HUES6 (cell line): ENCODE results near the gene STPG1.
"Not testable (repeated sequence)": the region's sequence is repeated elsewhere in the genome, so short reads cannot be mapped to it uniquely, and the experiment has no call there.

ENCODE experiments used
- H3K27ac ChIP-seq: 2 replicates; pipeline ENCODE4 v1.7.0; 2013; ENCODE audit warnings: low read depth, mild to moderate bottlenecking, low read length, inconsistent platforms
- H3K27me3 ChIP-seq: 2 replicates; pipeline ENCODE4 v1.6.1; 2013; ENCODE audit warnings: low read length; ENCODE audit not compliant: control insufficient read depth, insufficient read depth
- H3K36me3 ChIP-seq: 2 replicates; pipeline ENCODE4 v1.6.1; 2013; ENCODE audit warnings: low read length; ENCODE audit not compliant: control insufficient read depth, insufficient read depth
- H3K4me1 ChIP-seq: 2 replicates; pipeline ENCODE4 v1.6.1; 2013; ENCODE audit warnings: low read length; ENCODE audit not compliant: control insufficient read depth, insufficient read depth
- H3K4me3 ChIP-seq: 2 replicates; pipeline ENCODE4 v1.5.1; 2013; ENCODE audit warnings: low read depth, low read length
- H3K9ac ChIP-seq: one replicate; pipeline ENCODE4 v1.6.1; 2013; ENCODE audit warnings: mild to moderate bottlenecking, low read length
- H3K9me3 ChIP-seq: 2 replicates; pipeline ENCODE4 v1.6.1; 2013; ENCODE audit warnings: low read depth, low read length; ENCODE audit not compliant: control insufficient read depth, insufficient read depth

STPG1 gene, protein sequence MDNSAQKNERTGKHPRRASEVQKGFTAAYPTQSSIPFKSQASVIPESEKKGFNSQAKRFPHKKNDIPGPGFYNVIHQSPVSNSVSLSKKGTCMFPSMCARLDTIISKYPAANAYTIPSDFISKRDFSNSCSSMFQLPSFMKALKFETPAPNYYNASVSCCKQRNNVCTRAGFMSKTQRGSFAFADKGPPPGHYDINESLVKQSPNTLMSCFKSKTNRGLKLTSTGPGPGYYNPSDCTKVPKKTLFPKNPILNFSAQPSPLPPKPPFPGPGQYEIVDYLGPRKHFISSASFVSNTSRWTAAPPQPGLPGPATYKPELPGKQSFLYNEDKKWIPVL

DNA sequence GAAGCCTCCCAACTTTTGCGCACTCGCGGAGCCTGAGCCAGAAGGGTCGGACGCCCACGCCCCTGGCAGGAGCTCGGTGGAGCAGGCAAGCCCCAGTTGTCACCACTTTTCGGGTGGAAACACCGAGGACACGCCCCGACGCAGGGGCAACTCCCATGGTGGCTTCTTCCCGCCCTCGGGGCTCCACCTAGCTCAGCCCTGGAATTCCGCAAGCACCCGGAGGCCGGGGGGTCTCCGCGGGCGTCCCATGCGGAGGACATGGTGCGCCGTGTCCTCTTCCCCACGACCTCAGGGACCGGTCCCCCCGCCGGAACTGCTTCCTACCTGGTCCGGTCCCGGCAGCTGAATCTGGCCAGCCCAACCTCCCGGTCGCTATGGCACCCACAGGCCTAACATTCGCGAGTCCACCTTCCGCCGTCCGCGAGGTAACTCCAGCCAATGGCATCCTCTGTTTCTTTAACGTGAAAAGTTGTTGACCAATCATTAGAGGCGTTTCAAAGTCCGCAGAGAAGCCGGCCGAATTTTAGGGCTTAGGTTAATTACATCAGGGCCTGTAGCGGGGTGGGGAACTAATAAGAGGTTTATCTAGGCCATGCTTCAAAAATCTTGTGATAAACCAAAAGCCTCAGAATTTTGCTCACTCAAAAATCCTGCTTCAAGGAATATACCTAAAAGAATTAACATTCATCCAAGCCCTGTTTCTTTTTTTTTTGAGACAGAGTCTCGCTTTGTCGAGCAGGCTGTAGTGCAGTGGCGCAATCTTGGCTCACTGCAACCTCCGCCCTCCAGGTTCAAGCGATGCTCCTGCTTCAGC, at the start of gene STPG1:
STPG1 (minus strand) TSS at position 433 of the 814 bp plus-strand sequence. CDS start 12,394 bp downstream, outside the sequence.
- peak within 1 kb of the TSS; percentile 84 for H3K9ac ChIP-seq
- no peaks in the 10 kb centered on the region for H3K36me3 ChIP-seq
- H3K27me3 ChIP-seq, result no peaks in the 10 kb centered on the region
- H3K27ac ChIP-seq, result peak within 1 kb of the TSS; percentile 36; the same call in 1 of the 2 replicates
- H3K9me3 ChIP-seq, result no peaks in the 10 kb centered on the region
- peak within 1 kb of the TSS; percentile 83 for H3K4me3 ChIP-seq
- peaks cover 19% of the 10 kb centered on the region for H3K4me1 ChIP-seq

DNA sequence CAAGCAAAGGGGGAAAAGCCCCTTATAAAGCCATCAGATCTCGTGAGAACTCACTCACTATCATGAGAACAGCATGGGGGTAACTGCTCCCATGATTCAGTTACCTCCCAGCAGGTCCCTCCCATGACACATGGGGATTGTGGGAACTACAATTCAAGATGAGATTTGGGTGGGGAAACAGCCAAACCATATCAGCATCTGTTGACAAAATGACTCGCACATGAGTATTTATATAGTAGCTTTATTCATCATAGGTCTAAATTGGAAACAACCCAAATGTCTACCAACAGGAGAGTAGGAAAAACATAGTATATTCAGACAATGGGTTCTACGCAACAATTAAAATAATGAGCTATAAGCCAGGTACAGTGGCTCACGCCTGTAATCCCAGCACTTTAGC, 48.5 kb upstream of the STPG1 start:
- not testable (repeated sequence) for H3K27ac ChIP-seq, H3K4me3 ChIP-seq, H3K9ac ChIP-seq, H3K36me3 ChIP-seq, H3K27me3 ChIP-seq, H3K9me3 ChIP-seq
- peaks cover 22% of the 10 kb centered on the region for H3K4me1 ChIP-seq

DNA sequence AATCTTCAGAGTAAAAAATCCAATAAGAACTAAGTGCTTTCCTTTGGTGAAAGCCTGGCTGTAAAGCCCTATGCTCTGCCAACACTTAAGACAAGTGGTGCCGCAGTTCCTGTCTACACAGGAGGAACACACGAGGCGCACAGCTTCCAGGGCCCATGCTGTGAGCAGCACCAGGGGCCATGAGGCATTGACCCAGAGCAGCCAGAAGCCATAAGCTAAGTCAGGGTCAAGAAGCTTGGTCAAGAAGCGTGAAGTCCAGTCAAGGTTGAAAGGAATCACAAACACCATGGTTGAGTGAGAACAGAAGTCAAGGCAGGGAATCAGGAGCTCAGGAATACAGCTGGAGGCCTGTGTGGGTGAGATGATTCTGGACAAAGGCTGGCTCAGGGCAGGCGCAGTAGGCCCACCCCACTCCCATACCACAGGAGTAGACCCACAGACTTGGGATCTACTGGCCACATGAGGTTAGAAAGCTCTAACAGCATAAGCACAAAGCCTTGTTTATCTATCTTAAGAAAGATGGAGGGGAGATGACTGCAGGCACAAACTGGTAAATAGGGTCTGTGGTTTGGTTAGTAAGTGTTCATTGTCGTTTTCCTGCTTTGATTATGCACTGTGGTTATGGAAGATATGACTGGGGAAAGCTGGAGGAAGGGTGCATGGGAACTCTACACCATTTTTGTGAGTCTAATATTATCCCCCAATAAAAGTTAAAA, 46.1 kb upstream of the STPG1 start:
- H3K9ac ChIP-seq, result no peak overlapping the region
- peaks cover 13% of the 10 kb centered on the region for H3K4me1 ChIP-seq
- H3K4me3 ChIP-seq, result no peak overlapping the region
- no peaks in the 10 kb centered on the region for H3K36me3 ChIP-seq
- no peaks in the 10 kb centered on the region for H3K27me3 ChIP-seq
- no peaks in the 10 kb centered on the region for H3K9me3 ChIP-seq
- no peak overlapping the region for H3K27ac ChIP-seq

DNA sequence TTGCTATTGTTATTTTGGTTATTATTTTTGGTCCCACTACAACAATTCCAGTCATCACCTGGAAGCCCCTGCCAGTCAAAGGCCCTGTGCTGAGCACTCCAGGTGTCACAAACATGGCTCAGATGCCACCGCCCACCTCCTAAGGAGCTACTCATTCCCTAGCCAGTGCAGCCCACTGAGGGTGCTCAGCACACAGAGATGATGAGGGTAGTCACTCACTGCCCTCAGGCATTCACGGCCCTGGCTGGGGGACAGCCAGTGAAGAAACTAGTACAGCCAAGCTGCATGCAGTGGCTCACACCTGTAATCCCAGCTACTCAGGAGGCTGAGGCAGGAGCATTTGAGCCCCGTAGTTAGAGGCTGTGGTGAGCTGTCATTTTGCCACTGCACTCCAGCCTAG, 44.3 kb upstream of the STPG1 start:
- no peaks in the 10 kb centered on the region for H3K27me3 ChIP-seq
- H3K9ac ChIP-seq, result no peak overlapping the region
- no peaks in the 10 kb centered on the region for H3K36me3 ChIP-seq
- no peaks in the 10 kb centered on the region for H3K9me3 ChIP-seq
- no peak overlapping the region for H3K27ac ChIP-seq
- H3K4me1 ChIP-seq, result no peaks in the 10 kb centered on the region
- H3K4me3 ChIP-seq, result no peak overlapping the region

DNA sequence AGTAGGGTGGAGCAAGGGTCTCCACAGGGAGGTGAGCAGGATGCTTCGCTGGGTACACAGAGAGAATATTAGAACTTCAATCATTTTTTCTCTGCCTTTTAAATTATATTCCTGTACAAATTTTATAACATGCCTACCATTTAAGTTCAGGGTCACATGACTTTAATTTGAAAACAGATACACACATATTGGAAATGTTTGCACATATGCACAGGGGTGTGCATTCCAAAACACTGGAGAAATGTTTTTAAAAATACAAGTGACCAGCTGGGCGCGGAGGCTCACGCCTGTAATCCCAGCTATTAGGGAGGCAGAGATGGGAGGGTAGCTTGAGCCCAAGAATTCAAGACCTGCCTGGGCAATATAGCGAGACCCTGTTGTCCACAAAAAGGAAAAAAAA, 41.7 kb upstream of the STPG1 start:
- H3K27ac ChIP-seq, result no peak overlapping the region
- no peaks in the 10 kb centered on the region for H3K9me3 ChIP-seq
- no peaks in the 10 kb centered on the region for H3K27me3 ChIP-seq
- H3K4me3 ChIP-seq, result no peak overlapping the region
- H3K9ac ChIP-seq, result no peak overlapping the region
- no peaks in the 10 kb centered on the region; the same call in 1 of the 2 replicates for H3K36me3 ChIP-seq
- H3K4me1 ChIP-seq, result no peaks in the 10 kb centered on the region

DNA sequence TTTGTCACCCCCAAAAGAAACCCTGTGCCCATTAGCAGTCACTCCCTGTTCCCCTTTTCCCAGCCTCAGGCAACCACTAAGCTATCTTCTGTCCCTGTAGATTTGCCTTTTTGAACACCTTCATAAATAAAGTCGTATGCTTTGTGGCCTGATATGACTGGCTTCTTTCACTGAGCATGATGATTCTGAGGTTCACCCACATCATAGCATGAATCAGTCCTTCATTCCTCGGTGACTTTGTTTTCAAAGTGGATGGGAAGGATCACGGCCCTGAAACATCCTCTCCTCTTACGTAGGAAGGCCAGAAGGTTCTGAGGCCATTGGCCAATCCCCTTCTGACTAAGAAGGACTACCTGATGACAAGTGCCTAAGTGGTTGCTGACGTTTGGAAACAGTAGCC, 41.1 kb upstream of the STPG1 start:
- Histone ChIP-seq H3K4me3 (no peak overlapping the region), H3K9me3 (no peaks in the 10 kb centered on the region), H3K4me1 (no peaks in the 10 kb centered on the region), H3K27ac (no peak overlapping the region), H3K9ac (no peak overlapping the region), H3K27me3 (no peaks in the 10 kb centered on the region), H3K36me3 (no peaks in the 10 kb centered on the region; the same call in 1 of the 2 replicates)

DNA sequence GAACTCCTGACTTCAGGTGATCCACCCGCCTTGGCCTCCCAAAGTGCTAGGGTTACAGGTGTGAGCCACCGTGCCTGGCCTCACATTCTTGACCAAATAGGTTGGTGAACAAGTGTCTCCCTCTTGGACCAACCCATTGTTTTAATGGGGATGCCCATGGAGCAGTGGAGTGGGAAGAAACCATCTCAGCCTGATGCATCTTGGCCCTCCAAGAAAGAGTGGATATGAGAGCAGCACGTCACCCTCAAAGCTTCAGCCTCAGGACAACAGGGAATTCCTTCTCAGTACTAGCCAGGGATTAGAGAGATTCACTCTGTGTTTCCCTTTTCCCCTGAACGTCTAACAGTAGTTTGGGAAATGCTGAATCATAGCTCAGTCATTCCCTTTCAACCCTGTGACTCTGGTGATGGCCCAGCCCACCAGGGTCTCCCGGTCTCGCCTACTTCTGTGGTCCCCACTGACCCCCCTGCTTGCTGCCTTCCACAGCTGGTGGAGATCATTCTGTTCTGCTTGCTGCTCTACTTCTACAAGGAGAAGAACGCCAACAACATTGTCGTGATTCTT, 39.4 kb upstream of the STPG1 start:
- Histone ChIP-seq H3K4me1 (no peaks in the 10 kb centered on the region), H3K36me3 (peaks cover 3% of the 10 kb centered on the region; the same call in 1 of the 2 replicates), H3K9ac (no peak overlapping the region), H3K27me3 (no peaks in the 10 kb centered on the region), H3K27ac (no peak overlapping the region), H3K4me3 (no peak overlapping the region), H3K9me3 (no peaks in the 10 kb centered on the region)

DNA sequence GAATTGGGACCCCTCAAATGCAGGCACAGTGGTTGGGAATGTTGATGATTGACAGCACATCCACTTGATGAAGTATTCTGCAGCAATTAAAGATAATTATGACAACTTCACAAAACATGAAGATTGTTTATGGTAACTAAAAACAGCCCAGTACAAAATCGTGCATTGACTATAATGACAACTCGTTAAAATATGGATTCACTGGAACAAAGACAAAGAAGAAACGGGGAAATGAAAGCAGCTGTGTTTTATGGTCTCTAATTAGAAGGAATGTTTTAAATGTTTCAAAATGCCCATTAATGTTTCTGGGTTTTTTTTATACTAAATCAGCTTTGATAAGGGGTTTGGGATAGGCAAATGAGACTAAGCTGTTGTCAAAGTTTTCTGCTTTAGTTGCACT, 38.2 kb upstream of the STPG1 start:
- Histone ChIP-seq H3K27me3 (no peaks in the 10 kb centered on the region), H3K9ac (no peak overlapping the region), H3K27ac (no peak overlapping the region), H3K4me3 (no peak overlapping the region), H3K4me1 (no peaks in the 10 kb centered on the region), H3K9me3 (no peaks in the 10 kb centered on the region), H3K36me3 (peaks cover 3% of the 10 kb centered on the region; the same call in 1 of the 2 replicates)

DNA sequence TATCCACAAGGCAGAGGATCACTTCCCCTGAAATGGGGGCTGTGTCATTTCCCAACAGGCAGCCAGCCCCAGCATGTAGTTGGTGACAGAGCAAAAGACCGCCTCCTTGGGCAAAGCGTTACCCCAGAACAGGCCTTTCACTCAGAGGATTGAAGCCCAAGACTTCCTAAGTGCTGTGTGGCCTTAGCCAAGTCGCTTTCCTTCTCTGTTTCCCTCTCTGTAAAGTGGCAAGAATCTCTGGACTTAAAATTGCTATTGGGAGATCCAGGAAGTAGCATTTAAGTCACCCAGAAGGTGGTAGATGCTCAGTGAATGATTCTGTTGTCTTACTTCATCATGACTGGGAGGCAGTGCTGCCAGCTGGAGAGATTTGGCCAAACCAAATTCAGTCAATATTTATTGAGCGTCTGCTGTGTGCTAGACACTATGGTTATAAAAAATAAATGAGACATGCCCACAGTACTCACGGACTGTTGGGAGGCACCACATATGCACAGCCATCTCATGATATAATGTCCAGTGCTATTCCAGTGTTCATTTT, 37.3 kb upstream of the STPG1 start:
- Histone ChIP-seq H3K36me3 (peaks cover 3% of the 10 kb centered on the region; the same call in 1 of the 2 replicates), H3K9ac (no peak overlapping the region), H3K27ac (no peak overlapping the region), H3K9me3 (no peaks in the 10 kb centered on the region), H3K4me1 (no peaks in the 10 kb centered on the region), H3K27me3 (no peaks in the 10 kb centered on the region), H3K4me3 (no peak overlapping the region)

DNA sequence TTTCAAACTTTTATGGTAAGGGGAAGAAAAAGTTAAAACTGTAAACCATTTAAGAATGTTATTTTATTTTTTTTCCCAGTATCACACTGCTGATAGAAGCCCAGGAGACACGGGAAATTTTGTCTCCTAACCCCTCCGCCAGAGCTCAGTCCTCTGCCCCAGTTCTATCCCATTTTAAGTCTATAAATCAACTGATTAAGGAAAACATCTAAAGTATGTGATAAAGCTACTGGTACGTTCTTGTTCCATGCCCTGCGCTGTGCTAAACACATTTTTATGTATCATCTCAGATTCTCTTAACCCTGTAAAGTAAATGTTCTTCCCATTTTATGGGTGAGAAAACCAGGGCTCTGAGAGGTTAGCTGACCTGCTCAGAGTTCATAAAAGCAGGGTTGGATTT, 36.7 kb upstream of the STPG1 start:
- Histone ChIP-seq H3K4me3 (no peak overlapping the region), H3K9me3 (no peaks in the 10 kb centered on the region), H3K27me3 (no peaks in the 10 kb centered on the region), H3K9ac (no peak overlapping the region), H3K36me3 (peaks cover 3% of the 10 kb centered on the region; the same call in 1 of the 2 replicates), H3K27ac (no peak overlapping the region), H3K4me1 (no peaks in the 10 kb centered on the region)
